Muscle layer of colon (tissue), 2 donors: ENCODE measurements around the gene GCNT3.
"Not testable (repeated sequence)": the region's sequence is repeated elsewhere in the genome, so short reads cannot be mapped to it uniquely, and the experiment has no call there.

Experiments
- H3K27ac ChIP-seq: one replicate; pipeline ENCODE4 v1.7.0; 2013; ENCODE audit warnings: low read depth, mild to moderate bottlenecking, low read length, moderate library complexity
- H3K27me3 ChIP-seq, 2 donors: one replicate each; pipeline ENCODE4 v1.7.0; 2013; ENCODE audit warnings: low read length in 2 of 2, mild to moderate bottlenecking in 2 of 2; ENCODE audit not compliant: insufficient read depth in 2 of 2, control insufficient read depth in 1 of 2
- H3K36me3 ChIP-seq: one replicate; pipeline ENCODE4 v1.7.0; 2013; ENCODE audit warnings: mild to moderate bottlenecking, low read length; ENCODE audit not compliant: insufficient read depth
- H3K4me1 ChIP-seq: one replicate; pipeline ENCODE4 v1.7.0; 2013; ENCODE audit warnings: mild to moderate bottlenecking, low read length; ENCODE audit not compliant: insufficient read depth
- H3K4me3 ChIP-seq, 2 donors: one replicate each; pipeline ENCODE4 v1.7.0; 2013; ENCODE audit warnings: low read length in 2 of 2, low read depth in 1 of 2, mild to moderate bottlenecking in 1 of 2, moderate library complexity in 1 of 2
- H3K9ac ChIP-seq: one replicate; pipeline ENCODE4 v1.7.0; 2013; ENCODE audit warnings: low read length
- H3K9me3 ChIP-seq: one replicate; pipeline ENCODE4 v1.7.0; 2013; ENCODE audit warnings: mild to moderate bottlenecking, low read length
- donor health status: abdominal sarcoma.
- donor health status: Adenocarcinoma of cecum.

The GCNT3 gene

GRCh38 chr15:59632714-59633113 is 21.1 kb downstream of the GCNT3 start:
- no peaks in the 10 kb centered on the region for H3K27me3 ChIP-seq
- no peak overlapping the region for H3K9ac ChIP-seq
- H3K36me3 ChIP-seq = no peaks in the 10 kb centered on the region
- H3K4me1 ChIP-seq = no peaks in the 10 kb centered on the region
- no peaks in the 10 kb centered on the region for H3K9me3 ChIP-seq
- H3K27ac ChIP-seq = no peak overlapping the region
- no peak overlapping the region for H3K4me3 ChIP-seq

- Histone ChIP-seq H3K36me3 (no peaks in the 10 kb centered on the region), H3K9ac (no peak overlapping the region), H3K27ac (no peak overlapping the region), H3K4me3 (no peak overlapping the region), H3K4me1 (no peaks in the 10 kb centered on the region), H3K27me3 (no peaks in the 10 kb centered on the region), H3K9me3 (no peaks in the 10 kb centered on the region)
Observed at GRCh38 chr15:59636184-59636583, 24.6 kb downstream of the GCNT3 start.

- not testable (repeated sequence) for H3K4me1 ChIP-seq, H3K9me3 ChIP-seq, H3K36me3 ChIP-seq, H3K9ac ChIP-seq, H3K27me3 ChIP-seq, H3K4me3 ChIP-seq, H3K27ac ChIP-seq
Observed at GRCh38 chr15:59637507-59637906, 25.9 kb downstream of the GCNT3 start.

GRCh38 chr15:59642351-59642750 is 30.8 kb downstream of the GCNT3 start:
- H3K4me3 ChIP-seq = no peak overlapping the region
- H3K27me3 ChIP-seq = no peaks in the 10 kb centered on the region
- no peaks in the 10 kb centered on the region for H3K9me3 ChIP-seq
- H3K27ac ChIP-seq = no peak overlapping the region
- H3K36me3 ChIP-seq = peaks cover 17% of the 10 kb centered on the region
- no peak overlapping the region for H3K9ac ChIP-seq
- H3K4me1 ChIP-seq = no peaks in the 10 kb centered on the region

GRCh38 chr15:59644756-59645155 is 33.2 kb downstream of the GCNT3 start:
- H3K36me3 ChIP-seq = peaks cover 22% of the 10 kb centered on the region
- no peaks in the 10 kb centered on the region for H3K9me3 ChIP-seq
- H3K27me3 ChIP-seq = no peaks in the 10 kb centered on the region
- no peak overlapping the region for H3K9ac ChIP-seq
- H3K4me3 ChIP-seq = no peak overlapping the region
- no peaks in the 10 kb centered on the region for H3K4me1 ChIP-seq
- no peak overlapping the region for H3K27ac ChIP-seq

- H3K4me1 ChIP-seq, H3K27ac ChIP-seq, H3K9ac ChIP-seq, H3K27me3 ChIP-seq, H3K9me3 ChIP-seq, H3K4me3 ChIP-seq: not testable (repeated sequence)
- H3K36me3 ChIP-seq = peaks cover 32% of the 10 kb centered on the region
Observed at GRCh38 chr15:59645812-59646211, 34.2 kb downstream of the GCNT3 start.

GRCh38 chr15:59646277-59646676 is 34.7 kb downstream of the GCNT3 start:
- no peak overlapping the region for H3K9ac ChIP-seq
- no peaks in the 10 kb centered on the region for H3K9me3 ChIP-seq
- H3K36me3 ChIP-seq = peaks cover 35% of the 10 kb centered on the region
- no peak overlapping the region for H3K27ac ChIP-seq
- no peaks in the 10 kb centered on the region for H3K27me3 ChIP-seq
- H3K4me1 ChIP-seq = no peaks in the 10 kb centered on the region
- no peak overlapping the region for H3K4me3 ChIP-seq

GRCh38 chr15:59647085-59647484 is 35.5 kb downstream of the GCNT3 start:
- Histone ChIP-seq H3K9ac (no peak overlapping the region), H3K9me3 (no peaks in the 10 kb centered on the region), H3K36me3 (peaks cover 42% of the 10 kb centered on the region), H3K27ac (no peak overlapping the region), H3K4me1 (no peaks in the 10 kb centered on the region), H3K4me3 (no peak overlapping the region), H3K27me3 (no peaks in the 10 kb centered on the region)

GRCh38 chr15:59649603-59650002 is 38.0 kb downstream of the GCNT3 start:
- Histone ChIP-seq H3K4me3 (no peak overlapping the region), H3K27ac (no peak overlapping the region), H3K9me3 (no peaks in the 10 kb centered on the region), H3K36me3 (peaks cover 42% of the 10 kb centered on the region), H3K9ac (no peak overlapping the region), H3K27me3 (no peaks in the 10 kb centered on the region), H3K4me1 (no peaks in the 10 kb centered on the region)

- peaks cover 28% of the 10 kb centered on the region for H3K36me3 ChIP-seq
Observed at GRCh38 chr15:59654046-59654445, 42.5 kb downstream of the GCNT3 start.

GRCh38 chr15:59656897-59657634 is 45.5 kb downstream of the GCNT3 start, which contains the start of gene GTF2A2:
Gene GTF2A2 (minus strand): TSS chr15:59657515. CDS start chr15:59652277, 5,238 bp downstream.
- no peaks in the 10 kb centered on the region for H3K9me3 ChIP-seq
- peak within 1 kb of the TSS; percentile 13 for H3K9ac ChIP-seq
- no peaks in the 10 kb centered on the region for H3K27me3 ChIP-seq
- H3K4me1 ChIP-seq = peaks cover 19% of the 10 kb centered on the region
- H3K27ac ChIP-seq = peak within 1 kb of the TSS; percentile 92
- H3K4me3 ChIP-seq = peak within 1 kb of the TSS; percentile 82 to 91
- peaks cover 7% of the 10 kb centered on the region for H3K36me3 ChIP-seq

More at GRCh38 chr15:59654046-59654445, 42.5 kb downstream of the GCNT3 start:
- no peak overlapping the region for H3K27ac ChIP-seq
- H3K4me1 ChIP-seq = peaks cover 15% of the 10 kb centered on the region
- H3K4me3 ChIP-seq = no peak overlapping the region
- no peak overlapping the region for H3K9ac ChIP-seq
- no peaks in the 10 kb centered on the region for H3K9me3 ChIP-seq
- no peaks in the 10 kb centered on the region for H3K27me3 ChIP-seq

GRCh38 chr15:59657635-59658125 is 46.1 kb downstream of the GCNT3 start:
- Histone ChIP-seq H3K4me1 (peaks cover 25% of the 10 kb centered on the region), H3K27ac (peak overlapping the region; percentile 92), H3K27me3 (no peaks in the 10 kb centered on the region), H3K9ac (no peak overlapping the region), H3K36me3 (peaks cover 9% of the 10 kb centered on the region), H3K4me3 (peak overlapping the region; percentile 82 to 91), H3K9me3 (no peaks in the 10 kb centered on the region)
